Esophagus muscularis mucosa (tissue), 4 donors: ENCODE results near the gene RAB11FIP2. TPM values are rescaled to one million over a fixed set of nuclear protein-coding genes. Genes with fewer than 3 reads are reported as not detected.

Experiments
- DNase-seq: peaks from one replicate; pipeline ENCODE4 v3.0.0-alpha.2; 2017; ENCODE audit errors: extremely low spot score
- H3K27ac ChIP-seq, 4 donors: fragments of 200-600 bp; sonication (generic); replicated peaks in 1 of 4; 1 replicate in 3 of 4; 2 replicates in 1 of 4; pipeline ENCODE4 v1.5.1; 2016 to 2019; ENCODE audit warnings: mild to moderate bottlenecking in 1 of 4
- H3K27me3 ChIP-seq, 4 donors: fragments of 200-600 bp; sonication (generic); one replicate each; pipeline versions ENCODE4 v1.5.1 to v1.6.0; 2016 to 2019
- H3K36me3 ChIP-seq, 4 donors: fragments of 200-600 bp; sonication (generic); one replicate each; pipeline ENCODE4 v1.5.1; 2016 to 2019
- H3K4me1 ChIP-seq, 4 donors: fragments of 200-600 bp; sonication (generic); one replicate each; pipeline ENCODE4 v1.5.1; 2016 to 2019
- H3K4me3 ChIP-seq, 4 donors: fragments of 200-600 bp; sonication (generic); 1 replicate in 2 of 4; 2 replicates in 2 of 4; pipeline ENCODE4 v1.5.1; 2016 to 2019; ENCODE audit warnings: mild to moderate bottlenecking in 4 of 4, moderate library complexity in 1 of 4
- H3K9me3 ChIP-seq, 4 donors: fragments of 200-600 bp; sonication (generic); 1 replicate in 3 of 4; 2 replicates in 1 of 4; pipeline ENCODE4 v1.5.1; 2016 to 2019
- CTCF ChIP-seq, 3 experiments: fragments of 200-600 bp in 2 of 3; fragments of 450-650 bp in 1 of 3; sonication (generic) in 2 of 3; IDR thresholded peaks; one replicate each; pipeline ENCODE4 v1.5.1; 2017 to 2019; ENCODE audit warnings: antibody characterized with exemption in 3 of 3, mild to moderate bottlenecking in 2 of 3, moderate library complexity in 1 of 3
- EP300 ChIP-seq: sonication (generic); formaldehyde crosslinking; IDR thresholded peaks from one replicate; pipeline ENCODE4 v1.6.1; 2017; ENCODE audit warnings: antibody characterized with exemption
- POLR2A ChIP-seq: fragments of 450-650 bp; IDR thresholded peaks from one replicate; pipeline ENCODE4 v1.6.1; 2017; ENCODE audit warnings: antibody characterized with exemption, moderate library complexity, mild to moderate bottlenecking, low read depth
- POLR2AphosphoS5 ChIP-seq, 2 donors: sonication (generic); formaldehyde crosslinking; IDR thresholded peaks; one replicate each; pipeline ENCODE4 v1.6.1; 2017; ENCODE audit warnings: antibody characterized with exemption in 2 of 2
- WGBS: methylation state at CpG from one replicate; pipeline ENCODE4 v1.1.5; 2018; 5-methylcytosine and 5-hydroxymethylcytosine counted together
- intact Hi-C: fragments of 100-400 bp; cut with DNase I; formaldehyde crosslinking; loops from one replicate; pipeline ENCODE4 v1.15.1; 2023
- total RNA-seq, 4 donors: library from RNA; depleted of rRNA; stranded (reverse); fragments of >200 nt; gene quantifications; one replicate each; pipeline versions ENCODE4 v1.1.0 to v1.2.1, GENCODE V29; 2016

RAB11FIP2 gene
- total RNA-seq, 4 donors from 2014 or later: 34.8 to 46.5 (median 38.8) TPM

GRCh38 chr10:117980216-117980615, 66.5 kb downstream of the RAB11FIP2 start:
- Histone ChIP-seq H3K36me3 (no peaks in the 10 kb centered on the region), H3K4me1 (no peaks in the 10 kb centered on the region), H3K4me3 (no peak overlapping the region), H3K9me3 (peaks cover 0 to 5% (median 0%) of the 10 kb centered on the region in 4 donors), H3K27me3 (no peaks in the 10 kb centered on the region), H3K27ac (no peak overlapping the region)
- intact Hi-C loops: no loop called here
- TF ChIP-seq CTCF (IDR thresholded peaks at IDR 0.05) (no peak), EP300 (no peak), POLR2AphosphoS5 (IDR thresholded peaks at IDR 0.05) (no peak), POLR2A (no peak)
- 84% methylated on average over 2 of the region's 2 CpGs for WGBS
- DNase-seq: no peak

- TF ChIP-seq POLR2A: no peak
- TF ChIP-seq POLR2AphosphoS5 (IDR thresholded peaks at IDR 0.05): no peak
- TF ChIP-seq CTCF (IDR thresholded peaks at IDR 0.05): no peak
- TF ChIP-seq EP300: no peak
- Histone ChIP-seq H3K27me3 (no peaks in the 10 kb centered on the region), H3K4me3 (no peak overlapping the region), H3K36me3 (no peaks in the 10 kb centered on the region), H3K9me3 (no peaks in the 10 kb centered on the region), H3K4me1 (no peaks in the 10 kb centered on the region), H3K27ac (no peak overlapping the region)
- intact Hi-C loops: no loop called here
- no peak for DNase-seq
- WGBS: 59% methylated on average over 5 of the region's 5 CpGs
Observed at GRCh38 chr10:117972168-117972837, 74.4 kb downstream of the RAB11FIP2 start.

GRCh38 chr10:117970962-117971361, 75.8 kb downstream of the RAB11FIP2 start:
- WGBS: 95% methylated on average over 2 of the region's 2 CpGs
- intact Hi-C loops: no loop called here
- no peak overlapping the region for H3K27ac ChIP-seq
- no peaks in the 10 kb centered on the region for H3K4me1 ChIP-seq
- H3K27me3 ChIP-seq: no peaks in the 10 kb centered on the region
- TF ChIP-seq CTCF (IDR thresholded peaks at IDR 0.05) (no peak), POLR2AphosphoS5 (IDR thresholded peaks at IDR 0.05) (no peak), EP300 (no peak), POLR2A (no peak)
- H3K36me3 ChIP-seq: no peaks in the 10 kb centered on the region
- H3K9me3 ChIP-seq: no peaks in the 10 kb centered on the region
- no peak overlapping the region for H3K4me3 ChIP-seq
- DNase-seq: no peak

GRCh38 chr10:117969592-117969991, 77.1 kb downstream of the RAB11FIP2 start:
- TF ChIP-seq CTCF (IDR thresholded peaks at IDR 0.05): no peak
- TF ChIP-seq POLR2AphosphoS5 (IDR thresholded peaks at IDR 0.05): no peak
- Histone ChIP-seq H3K4me3 (no peak overlapping the region), H3K36me3 (no peaks in the 10 kb centered on the region), H3K27me3 (no peaks in the 10 kb centered on the region), H3K27ac (no peak overlapping the region), H3K9me3 (no peaks in the 10 kb centered on the region), H3K4me1 (no peaks in the 10 kb centered on the region)
- WGBS: 100% methylated on average over 1 of the region's 1 CpG
- intact Hi-C loops: no loop called here
- DNase-seq: no peak
